ENCODE measurements around the gene FAM98C.

Gene FAM98C

GRCh38 chr19:38383743-38384142 lies 19.1 kb upstream of the FAM98C start:
- no peak for TF ChIP-seq CTCF (IDR thresholded peaks at IDR 0.05)

GRCh38 chr19:38384209-38385027 lies 18.5 kb upstream of the FAM98C start:
- no peak for TF ChIP-seq CTCF (IDR thresholded peaks at IDR 0.05)

GRCh38 chr19:38385057-38385803 lies 17.7 kb upstream of the FAM98C start:
- no peak for TF ChIP-seq CTCF (IDR thresholded peaks at IDR 0.05)

- no peak for TF ChIP-seq CTCF (IDR thresholded peaks at IDR 0.05)
These were observed 17.1 kb upstream of the FAM98C start for GRCh38 chr19:38385804-38386257.

GRCh38 chr19:38386300-38386970 lies 16.5 kb upstream of the FAM98C start:
- no peak for TF ChIP-seq CTCF (IDR thresholded peaks at IDR 0.05)

GRCh38 chr19:38386971-38387549 lies 15.8 kb upstream of the FAM98C start:
- TF ChIP-seq CTCF (IDR thresholded peaks at IDR 0.05), result no peak

Data from LNCAP (cell line).